ENCODE results near the gene GLS2. TPM values are rescaled to one million over a fixed set of nuclear protein-coding genes. Genes with fewer than 3 reads are reported as not detected.
"Not testable (repeated sequence)": the region's sequence is repeated elsewhere in the genome, so short reads cannot be mapped to it uniquely, and the experiment has no call there.

Gene GLS2
- total RNA-seq, 1 experiment from 2014 or later, result 1.9 TPM

GRCh38 chr12:56520506-56520905, 32.5 kb upstream of the GLS2 start:
- BruUV-seq (replicated peaks), result no TSS peak
- CTCF ChIA-PET, result interaction anchor here (0.7 to 1.3 kb wide), 3 partner anchors 10 to 24 kb away, joined by 3 to 9 read pairs (median 4); no protein-coding TSS in a partner anchor
- Mint-ChIP-seq H3K4me3 (ENCODE audit: low read depth, unreplicated experiment) (no peak overlapping the region), H3K9me3 (ENCODE audit: low read depth, unreplicated experiment) (no peaks in the 10 kb centered on the region), H3K36me3 (ENCODE audit: insufficient read depth, unreplicated experiment) (peaks cover 32% of the 10 kb centered on the region), H3K27ac (ENCODE audit: unreplicated experiment) (peak overlapping the region; percentile 75), H3K27me3 (ENCODE audit: unreplicated experiment) (no peaks in the 10 kb centered on the region), H3K4me1 (ENCODE audit: low read depth, unreplicated experiment) (peaks cover 51% of the 10 kb centered on the region)
- TF ChIP-seq, protein P1, sequence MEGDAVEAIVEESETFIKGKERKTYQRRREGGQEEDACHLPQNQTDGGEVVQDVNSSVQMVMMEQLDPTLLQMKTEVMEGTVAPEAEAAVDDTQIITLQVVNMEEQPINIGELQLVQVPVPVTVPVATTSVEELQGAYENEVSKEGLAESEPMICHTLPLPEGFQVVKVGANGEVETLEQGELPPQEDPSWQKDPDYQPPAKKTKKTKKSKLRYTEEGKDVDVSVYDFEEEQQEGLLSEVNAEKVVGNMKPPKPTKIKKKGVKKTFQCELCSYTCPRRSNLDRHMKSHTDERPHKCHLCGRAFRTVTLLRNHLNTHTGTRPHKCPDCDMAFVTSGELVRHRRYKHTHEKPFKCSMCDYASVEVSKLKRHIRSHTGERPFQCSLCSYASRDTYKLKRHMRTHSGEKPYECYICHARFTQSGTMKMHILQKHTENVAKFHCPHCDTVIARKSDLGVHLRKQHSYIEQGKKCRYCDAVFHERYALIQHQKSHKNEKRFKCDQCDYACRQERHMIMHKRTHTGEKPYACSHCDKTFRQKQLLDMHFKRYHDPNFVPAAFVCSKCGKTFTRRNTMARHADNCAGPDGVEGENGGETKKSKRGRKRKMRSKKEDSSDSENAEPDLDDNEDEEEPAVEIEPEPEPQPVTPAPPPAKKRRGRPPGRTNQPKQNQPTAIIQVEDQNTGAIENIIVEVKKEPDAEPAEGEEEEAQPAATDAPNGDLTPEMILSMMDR (IDR thresholded peaks at IDR 0.05; ENCODE audit: unreplicated experiment), result no peak
- DNase-seq, result no peak
- intact Hi-C loops (cut with micrococcal nuclease; ENCODE audit: unreplicated experiment), result no loop called here

GRCh38 chr12:56520048-56520447, 32.1 kb upstream of the GLS2 start:
- no peaks in the 10 kb centered on the region for H3K27me3 Mint-ChIP-seq (ENCODE audit: unreplicated experiment)
- DNase-seq, result no peak
- peak overlapping the region; percentile 75 for H3K27ac Mint-ChIP-seq (ENCODE audit: unreplicated experiment)
- no TSS peak for BruUV-seq (replicated peaks)
- H3K4me1 Mint-ChIP-seq (ENCODE audit: low read depth, unreplicated experiment), result peaks cover 51% of the 10 kb centered on the region
- peaks cover 32% of the 10 kb centered on the region for H3K36me3 Mint-ChIP-seq (ENCODE audit: insufficient read depth, unreplicated experiment)
- CTCF ChIA-PET, result interaction anchor here (0.7 kb wide), 1 partner anchor 9 kb away, joined by 3 read pairs; no protein-coding TSS in a partner anchor
- H3K9me3 Mint-ChIP-seq (ENCODE audit: low read depth, unreplicated experiment), result no peaks in the 10 kb centered on the region
- no peak overlapping the region for H3K4me3 Mint-ChIP-seq (ENCODE audit: low read depth, unreplicated experiment)
- TF ChIP-seq, protein P1 (IDR thresholded peaks at IDR 0.05; ENCODE audit: unreplicated experiment), result no peak
- intact Hi-C loops (cut with micrococcal nuclease; ENCODE audit: unreplicated experiment), result no loop called here

DNA sequence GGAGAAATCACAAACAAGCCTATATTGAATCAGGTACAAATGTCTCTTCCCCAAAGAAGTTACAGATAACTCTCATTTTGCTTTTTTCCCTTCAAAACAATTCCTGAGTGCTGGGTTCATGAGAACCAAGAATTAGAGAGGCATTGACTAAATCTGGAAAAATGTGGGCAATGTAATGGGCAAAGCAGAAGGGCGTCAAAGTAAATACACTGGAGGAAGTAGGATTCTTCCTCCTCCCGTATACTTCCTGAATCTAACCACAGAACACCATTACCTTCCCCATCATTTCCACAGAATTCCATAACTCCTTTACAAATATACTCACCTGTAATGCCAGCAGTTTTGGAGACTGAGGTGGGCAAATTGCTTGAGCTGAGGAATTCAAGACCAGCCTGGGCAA, 30.6 kb upstream of the GLS2 start:
- CTCF ChIA-PET, result interaction anchor here (0.6 to 0.7 kb wide), 2 partner anchors 11 to 84 kb away, joined by 3 to 6 read pairs; no protein-coding TSS in a partner anchor
- Mint-ChIP-seq H3K9me3 (ENCODE audit: low read depth, unreplicated experiment) (no peaks in the 10 kb centered on the region), H3K27me3 (ENCODE audit: unreplicated experiment) (no peaks in the 10 kb centered on the region), H3K4me3 (ENCODE audit: low read depth, unreplicated experiment) (no peak overlapping the region), H3K4me1 (ENCODE audit: low read depth, unreplicated experiment) (peaks cover 57% of the 10 kb centered on the region), H3K27ac (ENCODE audit: unreplicated experiment) (peak overlapping the region; percentile 48), H3K36me3 (ENCODE audit: insufficient read depth, unreplicated experiment) (peaks cover 20% of the 10 kb centered on the region)
- intact Hi-C loops (cut with micrococcal nuclease; ENCODE audit: unreplicated experiment), result loop anchor here (1.0 kb wide), 1 partner anchor 8 kb away; no protein-coding TSS in a partner anchor
- no TSS peak for BruUV-seq (replicated peaks)
- TF ChIP-seq, protein P1 (IDR thresholded peaks at IDR 0.05; ENCODE audit: unreplicated experiment), result no peak
- no peak for DNase-seq

DNA sequence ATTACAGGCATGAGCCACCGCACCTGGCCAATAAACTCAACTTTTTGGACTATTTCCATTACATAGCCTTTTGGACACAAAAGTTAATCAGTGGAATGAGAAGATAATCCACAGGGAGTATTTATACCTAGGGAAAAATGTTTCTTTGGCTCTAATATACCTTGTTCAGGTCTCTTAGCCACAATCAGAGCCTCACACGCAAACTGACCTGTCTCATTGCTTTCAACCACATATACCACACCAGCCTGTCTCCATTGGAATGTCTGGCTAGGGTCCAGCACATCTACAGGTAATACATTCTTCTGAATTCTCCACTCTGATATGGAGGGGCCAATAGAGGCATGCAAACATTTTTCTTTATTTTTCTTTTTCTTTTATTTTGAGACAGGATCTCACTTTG, 29.9 kb upstream of the GLS2 start:
- TF ChIP-seq, protein P1 (IDR thresholded peaks at IDR 0.05; ENCODE audit: unreplicated experiment), result no peak
- intact Hi-C loops (cut with micrococcal nuclease; ENCODE audit: unreplicated experiment), result loop anchor here (1.0 kb wide), 1 partner anchor 8 kb away; no protein-coding TSS in a partner anchor
- CTCF ChIA-PET, result interaction anchor here (0.6 kb wide), 1 partner anchor 12 kb away, joined by 6 read pairs; no protein-coding TSS in a partner anchor
- H3K4me3 Mint-ChIP-seq (ENCODE audit: low read depth, unreplicated experiment), result no peak overlapping the region
- H3K36me3 Mint-ChIP-seq (ENCODE audit: insufficient read depth, unreplicated experiment), result peaks cover 16% of the 10 kb centered on the region
- BruUV-seq (replicated peaks), result no TSS peak
- peak overlapping the region; percentile 48 for H3K27ac Mint-ChIP-seq (ENCODE audit: unreplicated experiment)
- DNase-seq, result peak; percentile 72
- H3K27me3 Mint-ChIP-seq (ENCODE audit: unreplicated experiment), result peaks cover under 1% of the 10 kb centered on the region
- peaks cover 54% of the 10 kb centered on the region for H3K4me1 Mint-ChIP-seq (ENCODE audit: low read depth, unreplicated experiment)
- no peaks in the 10 kb centered on the region for H3K9me3 Mint-ChIP-seq (ENCODE audit: low read depth, unreplicated experiment)

DNA sequence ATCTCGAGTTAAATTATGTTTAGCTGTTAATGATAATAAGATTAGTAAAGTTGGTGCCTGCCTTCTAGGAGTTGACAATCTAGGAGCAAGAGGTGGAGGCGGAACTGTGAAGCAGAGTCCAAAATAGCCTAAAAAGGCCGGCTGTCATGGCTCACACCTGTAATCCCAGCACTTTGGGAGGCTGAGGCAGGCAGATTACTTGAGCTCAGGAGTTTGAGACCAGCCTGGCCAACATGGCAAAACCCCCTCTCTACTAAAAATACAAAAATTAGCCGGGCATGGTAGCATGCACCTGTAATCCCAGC, 26.0 kb upstream of the GLS2 start:
- Mint-ChIP-seq H3K4me1 (ENCODE audit: low read depth, unreplicated experiment) (peaks cover 30% of the 10 kb centered on the region), H3K27me3 (ENCODE audit: unreplicated experiment) (peaks cover 24% of the 10 kb centered on the region)
- not testable (repeated sequence) for H3K36me3 Mint-ChIP-seq (ENCODE audit: insufficient read depth, unreplicated experiment); H3K9me3 Mint-ChIP-seq (ENCODE audit: low read depth, unreplicated experiment); BruUV-seq (replicated peaks); DNase-seq; H3K27ac Mint-ChIP-seq (ENCODE audit: unreplicated experiment); H3K4me3 Mint-ChIP-seq (ENCODE audit: low read depth, unreplicated experiment)
- intact Hi-C loops (cut with micrococcal nuclease; ENCODE audit: unreplicated experiment), result loop anchor here (5.0 kb wide), 1 partner anchor 78 kb away; no protein-coding TSS in a partner anchor
- CTCF ChIA-PET, result interaction anchor here (1.0 to 2.6 kb wide), 5 partner anchors 30 to 123 kb away, joined by 3 to 14 read pairs (median 3); no protein-coding TSS in a partner anchor

All from Calu3 (cell line).